Measurements from ENCODE around the gene SCAF4.

GRCh38 chr21:31768710-31769109 lies 36.8 kb upstream of the SCAF4 start:
- TF ChIP-seq, protein P1, sequence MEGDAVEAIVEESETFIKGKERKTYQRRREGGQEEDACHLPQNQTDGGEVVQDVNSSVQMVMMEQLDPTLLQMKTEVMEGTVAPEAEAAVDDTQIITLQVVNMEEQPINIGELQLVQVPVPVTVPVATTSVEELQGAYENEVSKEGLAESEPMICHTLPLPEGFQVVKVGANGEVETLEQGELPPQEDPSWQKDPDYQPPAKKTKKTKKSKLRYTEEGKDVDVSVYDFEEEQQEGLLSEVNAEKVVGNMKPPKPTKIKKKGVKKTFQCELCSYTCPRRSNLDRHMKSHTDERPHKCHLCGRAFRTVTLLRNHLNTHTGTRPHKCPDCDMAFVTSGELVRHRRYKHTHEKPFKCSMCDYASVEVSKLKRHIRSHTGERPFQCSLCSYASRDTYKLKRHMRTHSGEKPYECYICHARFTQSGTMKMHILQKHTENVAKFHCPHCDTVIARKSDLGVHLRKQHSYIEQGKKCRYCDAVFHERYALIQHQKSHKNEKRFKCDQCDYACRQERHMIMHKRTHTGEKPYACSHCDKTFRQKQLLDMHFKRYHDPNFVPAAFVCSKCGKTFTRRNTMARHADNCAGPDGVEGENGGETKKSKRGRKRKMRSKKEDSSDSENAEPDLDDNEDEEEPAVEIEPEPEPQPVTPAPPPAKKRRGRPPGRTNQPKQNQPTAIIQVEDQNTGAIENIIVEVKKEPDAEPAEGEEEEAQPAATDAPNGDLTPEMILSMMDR (IDR thresholded peaks at IDR 0.05), result no peak
- TF ChIP-seq POLR2AphosphoS5 (IDR thresholded peaks at IDR 0.05), result no peak
- TF ChIP-seq POLR2A (IDR thresholded peaks at IDR 0.05), result no peak
- no peak for TF ChIP-seq EP300 (IDR thresholded peaks at IDR 0.05)
